ENCODE data around the gene CIAO2A.

DNA sequence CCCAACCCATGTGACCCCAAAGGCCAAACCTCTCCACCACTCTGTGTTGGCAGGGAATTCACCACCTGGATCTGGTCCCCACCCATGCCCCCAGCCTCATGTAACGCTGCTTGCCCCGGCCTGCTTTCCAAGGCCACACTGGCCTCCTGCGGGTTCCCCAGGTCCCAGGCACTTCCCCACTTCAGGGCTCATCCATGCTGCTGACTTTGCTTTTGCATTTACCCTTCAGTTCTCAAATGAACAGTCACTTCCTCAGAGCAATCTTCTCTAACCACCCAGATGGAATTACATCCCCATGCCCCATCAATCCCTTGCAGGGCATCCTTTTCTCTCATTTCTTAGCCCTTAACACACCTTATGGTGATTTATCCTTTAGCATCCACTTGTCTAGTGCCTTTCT, 56.5 kb downstream of the CIAO2A start:
- TF ChIP-seq, protein P1, sequence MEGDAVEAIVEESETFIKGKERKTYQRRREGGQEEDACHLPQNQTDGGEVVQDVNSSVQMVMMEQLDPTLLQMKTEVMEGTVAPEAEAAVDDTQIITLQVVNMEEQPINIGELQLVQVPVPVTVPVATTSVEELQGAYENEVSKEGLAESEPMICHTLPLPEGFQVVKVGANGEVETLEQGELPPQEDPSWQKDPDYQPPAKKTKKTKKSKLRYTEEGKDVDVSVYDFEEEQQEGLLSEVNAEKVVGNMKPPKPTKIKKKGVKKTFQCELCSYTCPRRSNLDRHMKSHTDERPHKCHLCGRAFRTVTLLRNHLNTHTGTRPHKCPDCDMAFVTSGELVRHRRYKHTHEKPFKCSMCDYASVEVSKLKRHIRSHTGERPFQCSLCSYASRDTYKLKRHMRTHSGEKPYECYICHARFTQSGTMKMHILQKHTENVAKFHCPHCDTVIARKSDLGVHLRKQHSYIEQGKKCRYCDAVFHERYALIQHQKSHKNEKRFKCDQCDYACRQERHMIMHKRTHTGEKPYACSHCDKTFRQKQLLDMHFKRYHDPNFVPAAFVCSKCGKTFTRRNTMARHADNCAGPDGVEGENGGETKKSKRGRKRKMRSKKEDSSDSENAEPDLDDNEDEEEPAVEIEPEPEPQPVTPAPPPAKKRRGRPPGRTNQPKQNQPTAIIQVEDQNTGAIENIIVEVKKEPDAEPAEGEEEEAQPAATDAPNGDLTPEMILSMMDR (IDR thresholded peaks at IDR 0.05; ENCODE audit: borderline replicate concordance, extremely low read depth, low read length, poor library complexity, severe bottlenecking): no peak
- no peak for TF ChIP-seq EZH2 (IDR thresholded peaks at IDR 0.05; ENCODE audit: borderline replicate concordance, low read depth, low read length, severe bottlenecking)
